ENCODE data around the gene SYT8. TPM values are rescaled to one million over a fixed set of nuclear protein-coding genes. Genes with fewer than 3 reads are reported as not detected.

SYT8 gene
- total and polyA plus RNA-seq, 5 donors from 2014 or later = not detected

DNA sequence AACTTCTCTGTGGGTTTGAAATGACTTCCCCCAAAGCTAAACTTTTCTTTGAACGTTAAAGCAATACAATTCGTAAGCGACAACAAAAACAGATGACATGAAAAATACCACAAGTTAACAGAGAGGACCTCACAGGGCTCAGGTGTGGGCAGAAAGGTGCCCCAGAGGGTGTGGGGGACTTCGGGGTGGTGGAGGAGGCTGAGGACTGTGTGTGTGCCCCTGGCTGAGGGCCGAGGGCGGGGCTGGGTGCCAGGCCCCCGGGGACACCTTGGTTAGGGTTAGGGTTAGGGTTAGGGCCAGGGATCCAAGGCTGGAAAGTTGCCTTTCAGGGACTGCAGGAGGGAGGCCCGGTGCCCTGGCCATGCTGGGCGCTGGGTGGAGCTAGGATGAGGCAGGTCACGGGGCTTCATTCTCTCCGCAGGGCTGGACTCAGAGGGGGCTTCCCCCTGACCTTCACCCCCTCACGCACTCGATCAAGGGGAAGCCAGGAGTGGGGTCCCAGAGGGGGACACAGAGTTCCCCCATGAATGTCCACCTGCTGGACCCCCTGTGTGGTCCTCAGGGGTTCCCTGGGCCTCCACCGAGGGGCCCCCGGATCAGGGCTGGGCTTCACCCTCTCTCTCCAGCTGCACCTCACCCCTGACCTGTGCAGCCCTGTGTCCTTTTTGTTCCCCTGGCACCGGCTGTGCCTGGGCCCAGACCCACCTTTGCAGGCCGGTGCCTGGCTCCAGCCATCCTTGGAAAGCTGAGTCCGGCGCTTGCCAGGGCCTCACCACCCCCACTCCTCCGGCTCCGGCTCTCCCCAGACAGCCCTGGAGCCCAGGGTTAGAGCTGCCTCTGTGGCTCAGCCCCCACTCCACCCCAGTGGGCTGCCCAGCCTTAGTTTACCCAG is 11.0 kb downstream of the SYT8 start:
- peak in 2 of 3 donors; percentile 62 to 71 for DNase-seq
- Histone ChIP-seq H3K4me1 (ENCODE audit: control insufficient read depth, insufficient read depth, low read length, poor library complexity, severe bottlenecking) (peaks cover 74% of the 10 kb centered on the region), H3K27ac (ENCODE audit: insufficient read depth, low read length, poor library complexity, severe bottlenecking) (peak overlapping the region; percentile 76), H3K9me3 (ENCODE audit: control insufficient read depth in 2 of 2, low read length in 2 of 2) (no peaks in the 10 kb centered on the region), H3K27me3 (ENCODE audit: control insufficient read depth, insufficient read depth, low read length) (no peaks in the 10 kb centered on the region), H3K36me3 (ENCODE audit: control insufficient read depth, insufficient read depth, low read length) (no peaks in the 10 kb centered on the region), H3K4me3 (ENCODE audit: low read depth, low read length) (peak overlapping the region; percentile 81)
- Mint-ChIP-seq H3K36me3 (no peaks in the 10 kb centered on the region), H3K27me3 (peaks cover 4% of the 10 kb centered on the region), H3K27ac (peak overlapping the region; percentile 96 to 100 (median 99)), H3K4me3 (peak overlapping the region; percentile 83 to 91 (median 87)), H3K9me3 (no peaks in the 10 kb centered on the region), H3K4me1 (peaks cover 12 to 76% (median 35%) of the 10 kb centered on the region in 4 donors)
- peak; percentile 52 to 62 for ATAC-seq (ENCODE audit: low read depth in 2 of 2)

DNA sequence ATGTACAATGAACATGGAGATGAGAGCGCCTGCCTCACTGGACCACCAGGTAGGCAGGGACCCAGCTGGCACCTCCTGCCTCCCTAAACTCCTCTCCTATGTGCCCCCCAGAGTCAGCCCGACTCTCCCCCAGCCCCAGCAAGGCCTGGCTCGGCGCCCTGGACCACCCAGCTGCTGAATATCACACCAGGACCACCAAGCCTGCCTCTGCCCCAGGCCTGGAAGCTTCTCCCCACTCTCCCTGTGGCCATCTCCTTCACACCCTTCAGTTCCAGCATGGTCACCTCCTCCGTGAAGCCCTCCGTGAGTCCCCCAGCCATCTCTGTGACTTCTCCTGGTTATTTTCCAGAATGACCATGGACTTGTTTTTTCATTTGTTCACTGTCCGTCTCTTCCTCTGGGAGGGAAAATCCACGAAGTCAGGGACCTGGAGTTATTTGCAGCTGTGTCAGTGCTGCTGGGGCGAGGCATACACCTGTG is 11.7 kb downstream of the SYT8 start:
- DNase-seq (no peak), ATAC-seq (ENCODE audit: low read depth in 2 of 2) (no peak)
- peak overlapping the region; percentile 76 for H3K27ac ChIP-seq (ENCODE audit: insufficient read depth, low read length, poor library complexity, severe bottlenecking)
- H3K9me3 Mint-ChIP-seq = no peaks in the 10 kb centered on the region
- peak overlapping the region in 2 of 3 donors; percentile 86 to 92 for H3K27ac Mint-ChIP-seq
- H3K9me3 ChIP-seq (ENCODE audit: control insufficient read depth in 2 of 2, low read length in 2 of 2) = no peaks in the 10 kb centered on the region
- H3K4me3 ChIP-seq (ENCODE audit: low read depth, low read length) = no peak overlapping the region
- peaks cover 7% of the 10 kb centered on the region for H3K27me3 Mint-ChIP-seq
- H3K4me1 Mint-ChIP-seq = peaks cover 12 to 83% (median 38%) of the 10 kb centered on the region in 4 donors
- H3K27me3 ChIP-seq (ENCODE audit: control insufficient read depth, insufficient read depth, low read length) = no peaks in the 10 kb centered on the region
- H3K36me3 Mint-ChIP-seq = no peaks in the 10 kb centered on the region
- H3K4me3 Mint-ChIP-seq = peak overlapping the region in 1 of 4 donors; percentile 66
- peaks cover 81% of the 10 kb centered on the region for H3K4me1 ChIP-seq (ENCODE audit: control insufficient read depth, insufficient read depth, low read length, poor library complexity, severe bottlenecking)
- H3K36me3 ChIP-seq (ENCODE audit: control insufficient read depth, insufficient read depth, low read length) = no peaks in the 10 kb centered on the region

DNA sequence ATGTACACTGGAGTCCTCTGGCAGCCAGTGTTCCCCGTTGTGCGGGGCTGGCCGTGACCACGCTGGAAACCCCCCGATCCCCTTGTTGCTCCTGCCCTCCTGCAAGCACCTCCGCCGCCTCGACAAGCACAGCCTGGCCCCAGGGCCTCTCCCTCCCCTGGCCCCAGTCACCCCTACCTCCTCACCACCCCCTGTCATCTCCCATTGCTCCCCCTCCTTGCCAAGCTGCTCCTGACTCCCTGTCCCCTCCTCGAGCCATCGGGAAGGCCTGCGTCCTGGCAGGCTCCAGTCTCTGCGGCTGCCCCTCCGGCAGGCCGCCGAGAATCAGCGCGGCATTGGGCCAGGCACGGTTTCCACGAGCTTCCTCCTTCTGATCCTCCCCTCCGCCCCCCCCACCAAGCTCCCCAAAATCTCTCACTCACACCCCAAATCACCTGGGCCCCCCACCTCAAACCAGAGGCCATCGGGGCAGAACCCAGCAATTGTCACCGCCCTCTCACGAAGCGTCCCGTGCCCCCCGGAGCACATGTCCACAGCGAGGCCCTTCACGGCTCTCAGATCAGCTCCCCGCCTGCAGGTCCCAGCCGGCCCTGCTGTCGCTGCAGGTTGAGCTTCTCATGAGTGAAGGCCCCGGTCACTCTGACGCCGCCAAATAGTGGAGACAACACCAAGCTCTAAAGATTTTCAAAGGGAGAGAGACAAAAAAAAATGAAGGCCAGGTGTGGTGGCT is 12.4 kb downstream of the SYT8 start:
- Mint-ChIP-seq H3K27me3 (peaks cover 7% of the 10 kb centered on the region), H3K27ac (peak overlapping the region; percentile 73 to 92 (median 86)), H3K4me3 (peak overlapping the region in 3 of 4 donors; percentile 15 to 66 (median 54)), H3K4me1 (peaks cover 12 to 90% (median 39%) of the 10 kb centered on the region in 4 donors), H3K9me3 (no peaks in the 10 kb centered on the region), H3K36me3 (no peaks in the 10 kb centered on the region)
- ATAC-seq (ENCODE audit: low read depth in 2 of 2) = no peak
- H3K4me3 ChIP-seq (ENCODE audit: low read depth, low read length) = no peak overlapping the region
- H3K27me3 ChIP-seq (ENCODE audit: control insufficient read depth, insufficient read depth, low read length) = no peaks in the 10 kb centered on the region
- DNase-seq = no peak
- H3K27ac ChIP-seq (ENCODE audit: insufficient read depth, low read length, poor library complexity, severe bottlenecking) = no peak overlapping the region
- no peaks in the 10 kb centered on the region for H3K9me3 ChIP-seq (ENCODE audit: control insufficient read depth in 2 of 2, low read length in 2 of 2)
- no peaks in the 10 kb centered on the region for H3K36me3 ChIP-seq (ENCODE audit: control insufficient read depth, insufficient read depth, low read length)
- H3K4me1 ChIP-seq (ENCODE audit: control insufficient read depth, insufficient read depth, low read length, poor library complexity, severe bottlenecking) = peaks cover 87% of the 10 kb centered on the region

DNA sequence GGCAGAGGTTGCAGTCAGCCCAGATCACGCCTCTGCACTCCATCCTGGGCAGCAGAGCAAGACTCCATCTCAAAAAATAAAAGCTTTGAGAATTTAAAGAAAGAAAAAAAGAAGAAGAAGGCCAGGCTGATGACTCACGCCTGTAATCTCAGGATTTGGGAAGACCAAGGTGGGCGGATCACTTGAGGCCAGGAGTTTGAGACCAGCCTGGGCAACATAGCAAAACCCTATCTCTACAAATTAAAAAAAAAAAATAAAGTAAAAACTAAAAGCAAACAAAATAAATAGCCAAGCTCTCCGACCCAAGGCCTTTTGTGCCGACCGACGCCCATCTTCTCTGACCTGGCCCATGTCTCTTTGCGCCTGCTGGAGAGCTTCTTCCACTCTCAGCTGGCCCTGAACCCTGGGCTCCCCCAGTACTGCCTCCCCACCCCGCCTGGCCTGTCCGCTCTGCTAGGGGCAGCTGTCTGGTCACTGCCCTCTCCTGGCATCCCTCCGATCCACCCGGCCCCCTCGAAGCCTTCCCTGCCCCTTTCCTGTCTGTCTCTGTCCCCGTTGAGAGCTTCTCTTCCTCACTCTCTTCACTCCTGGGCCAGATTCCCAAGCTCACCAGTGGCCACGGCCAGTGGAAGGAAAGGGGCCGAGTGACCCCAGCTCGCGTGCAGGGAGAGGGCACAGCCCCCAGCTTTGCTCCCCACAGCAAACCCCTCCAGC is 13.3 kb downstream of the SYT8 start:
- H3K27ac ChIP-seq (ENCODE audit: insufficient read depth, low read length, poor library complexity, severe bottlenecking) = no peak overlapping the region
- Mint-ChIP-seq H3K4me3 (peak overlapping the region in 3 of 4 donors; percentile 9 to 54 (median 15)), H3K36me3 (peaks cover 4% of the 10 kb centered on the region), H3K9me3 (no peaks in the 10 kb centered on the region), H3K27me3 (peaks cover 7% of the 10 kb centered on the region), H3K4me1 (peaks cover 12 to 95% (median 44%) of the 10 kb centered on the region in 4 donors), H3K27ac (peak overlapping the region; percentile 73 to 80 (median 79))
- ATAC-seq (ENCODE audit: low read depth in 2 of 2) = no peak
- H3K4me1 ChIP-seq (ENCODE audit: control insufficient read depth, insufficient read depth, low read length, poor library complexity, severe bottlenecking) = peaks cover 95% of the 10 kb centered on the region
- H3K27me3 ChIP-seq (ENCODE audit: control insufficient read depth, insufficient read depth, low read length) = no peaks in the 10 kb centered on the region
- no peaks in the 10 kb centered on the region for H3K9me3 ChIP-seq (ENCODE audit: control insufficient read depth in 2 of 2, low read length in 2 of 2)
- DNase-seq = no peak
- no peak overlapping the region for H3K4me3 ChIP-seq (ENCODE audit: low read depth, low read length)
- H3K36me3 ChIP-seq (ENCODE audit: control insufficient read depth, insufficient read depth, low read length) = no peaks in the 10 kb centered on the region

DNA sequence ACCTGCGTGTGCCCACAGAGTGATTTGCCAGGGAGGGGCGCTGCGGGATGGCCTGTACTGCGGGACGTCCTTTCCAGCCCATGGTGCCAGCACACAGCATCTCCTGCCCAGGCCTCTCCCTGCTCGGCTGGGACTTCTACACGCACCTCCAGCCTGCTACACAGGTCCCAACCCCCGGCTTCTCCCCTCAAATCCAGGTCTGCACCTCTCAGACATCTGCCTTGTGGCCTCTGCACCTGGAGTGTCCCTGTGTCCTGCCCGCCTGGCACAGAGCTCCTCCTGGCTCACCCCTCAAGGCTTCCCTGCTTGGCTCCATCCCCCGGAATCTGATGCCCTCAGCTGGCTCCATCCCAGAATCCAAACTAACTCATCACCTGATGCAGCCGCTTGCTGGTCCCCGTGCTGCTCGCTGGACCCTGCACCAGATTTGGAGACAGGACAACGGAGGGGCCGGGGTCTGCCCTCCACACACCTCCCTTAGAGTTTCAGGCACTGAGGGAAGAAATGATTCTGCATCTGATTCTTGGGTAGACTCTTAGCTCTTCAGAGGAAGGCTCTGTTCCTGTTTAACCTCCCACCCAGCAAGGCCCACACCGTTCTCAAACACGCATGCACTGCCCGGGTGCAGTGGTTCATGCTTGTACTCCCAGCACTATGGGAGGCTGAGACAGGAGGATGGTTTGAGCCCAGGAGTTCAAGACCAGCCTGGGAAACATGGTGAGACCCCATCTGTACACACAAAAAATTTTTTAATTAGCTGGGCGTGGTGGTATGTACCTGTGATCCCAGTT is 14.0 kb downstream of the SYT8 start:
- Mint-ChIP-seq H3K4me1 (peaks cover 12 to 91% (median 40%) of the 10 kb centered on the region in 4 donors), H3K36me3 (peaks cover 4% of the 10 kb centered on the region), H3K27ac (peak overlapping the region; percentile 47 to 96 (median 79)), H3K9me3 (no peaks in the 10 kb centered on the region), H3K4me3 (peak overlapping the region in 2 of 4 donors; percentile 69 to 79), H3K27me3 (peaks cover 7% of the 10 kb centered on the region)
- no peak for DNase-seq
- H3K27me3 ChIP-seq (ENCODE audit: control insufficient read depth, insufficient read depth, low read length) = no peaks in the 10 kb centered on the region
- peaks cover 90% of the 10 kb centered on the region for H3K4me1 ChIP-seq (ENCODE audit: control insufficient read depth, insufficient read depth, low read length, poor library complexity, severe bottlenecking)
- no peak overlapping the region for H3K27ac ChIP-seq (ENCODE audit: insufficient read depth, low read length, poor library complexity, severe bottlenecking)
- no peak overlapping the region for H3K4me3 ChIP-seq (ENCODE audit: low read depth, low read length)
- ATAC-seq (ENCODE audit: low read depth in 2 of 2) = no peak
- no peaks in the 10 kb centered on the region for H3K9me3 ChIP-seq (ENCODE audit: control insufficient read depth in 2 of 2, low read length in 2 of 2)
- H3K36me3 ChIP-seq (ENCODE audit: control insufficient read depth, insufficient read depth, low read length) = no peaks in the 10 kb centered on the region

DNA sequence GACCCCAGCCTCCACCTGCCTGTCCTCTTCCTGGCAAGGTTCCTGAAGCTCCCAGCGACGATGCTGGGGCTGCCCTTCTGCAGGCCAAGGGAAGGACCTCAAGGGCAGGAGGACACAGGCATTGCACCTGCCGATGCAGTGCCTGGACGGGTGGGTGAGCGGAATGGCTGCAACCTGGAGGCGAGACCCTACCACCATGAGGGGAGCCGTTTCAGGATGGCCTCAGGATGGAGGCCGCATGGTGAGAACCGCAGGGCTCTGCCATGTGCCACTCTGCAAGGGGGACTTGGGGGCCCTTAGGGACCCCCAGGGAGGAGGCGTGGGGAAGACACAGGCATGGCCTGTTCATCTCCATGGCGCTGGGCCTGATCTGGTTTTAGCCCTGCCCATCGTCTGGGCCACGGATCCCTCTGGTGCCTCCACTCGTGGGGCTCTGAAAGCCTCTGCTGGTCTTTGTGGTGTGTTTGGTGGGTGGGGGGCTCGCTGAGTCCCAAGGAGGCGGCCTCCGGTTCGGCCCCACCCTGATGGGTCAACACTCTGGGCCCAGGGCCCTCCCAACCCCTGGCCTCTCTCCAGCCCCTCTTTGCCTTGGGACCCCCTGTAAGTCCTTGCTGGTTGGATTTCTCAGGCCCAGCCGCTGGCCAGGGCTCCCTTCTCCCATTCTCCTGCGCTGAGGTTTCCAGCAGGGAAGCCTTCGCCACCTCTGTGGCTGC is 16.8 kb downstream of the SYT8 start:
- ATAC-seq (ENCODE audit: low read depth in 2 of 2) = no peak
- Mint-ChIP-seq H3K36me3 (peaks cover 4% of the 10 kb centered on the region), H3K27me3 (peaks cover 7% of the 10 kb centered on the region), H3K9me3 (no peaks in the 10 kb centered on the region), H3K4me1 (peaks cover 0 to 79% (median 28%) of the 10 kb centered on the region in 4 donors), H3K27ac (peak overlapping the region; percentile 96 to 99 (median 99)), H3K4me3 (peak overlapping the region; percentile 98 to 100 (median 100))
- Histone ChIP-seq H3K4me1 (ENCODE audit: control insufficient read depth, insufficient read depth, low read length, poor library complexity, severe bottlenecking) (peaks cover 88% of the 10 kb centered on the region), H3K27ac (ENCODE audit: insufficient read depth, low read length, poor library complexity, severe bottlenecking) (peak overlapping the region; percentile 84), H3K4me3 (ENCODE audit: low read depth, low read length) (peak overlapping the region; percentile 81), H3K9me3 (ENCODE audit: control insufficient read depth in 2 of 2, low read length in 2 of 2) (no peaks in the 10 kb centered on the region), H3K36me3 (ENCODE audit: control insufficient read depth, insufficient read depth, low read length) (no peaks in the 10 kb centered on the region), H3K27me3 (ENCODE audit: control insufficient read depth, insufficient read depth, low read length) (no peaks in the 10 kb centered on the region)
- peak in 1 of 3 donors; percentile 17 for DNase-seq
